GM12892 (cell line): Measurements from ENCODE around the gene RAD23A.

Source experiments
- POLR2A ChIP-seq: IDR thresholded peaks from 2 replicates; pipeline ENCODE4 v1.6.1; 2011; ENCODE audit warnings: low read depth, low read length, control low read depth
- POLR2AphosphoS5 ChIP-seq: IDR thresholded peaks from 2 replicates; pipeline ENCODE4 v1.6.1; 2011; ENCODE audit warnings: low read depth, low read length, control low read depth

- TF ChIP-seq POLR2A, result no peak
- no peak for TF ChIP-seq POLR2AphosphoS5
These were observed 1.5 kb upstream of the RAD23A start for GRCh38 chr19:12944104-12944674.
